CD4-positive, alpha-beta memory T cell (primary cell): ENCODE data around the gene GEN1. TPM values are rescaled to one million over a fixed set of nuclear protein-coding genes. Genes with fewer than 3 reads are reported as not detected.

ENCODE experiments used
- CTCF ChIA-PET: fragments of 350-600 bp; sonication (Branson Sonifier 250); formaldehyde crosslinking; loops from one replicate; lab custom pipeline; 2021; ENCODE audit warnings: inconsistent platforms; ENCODE audit not compliant: partially characterized antibody; lab: Charles Lee
- POLR2A ChIA-PET: fragments of 350-600 bp; sonication (Branson Sonifier 250); formaldehyde crosslinking; loops from one replicate; lab custom pipeline; 2021; ENCODE audit not compliant: partially characterized antibody; lab: Charles Lee
- DNase-seq, 5 donors: peaks; one replicate each; pipeline versions ENCODE4 v3.0.0 to v3.0.0-alpha.2; 2020 to 2022; ENCODE audit warnings: mixed read lengths in 1 of 5
- H3K27ac ChIP-seq: one replicate; pipeline ENCODE4 v1.7.0; 2013; ENCODE audit warnings: low read depth, low read length
- H3K27me3 ChIP-seq: 2 replicates; pipeline ENCODE4 v1.7.0; 2013; ENCODE audit warnings: mild to moderate bottlenecking, low read length, moderate library complexity; ENCODE audit not compliant: insufficient read depth
- H3K36me3 ChIP-seq: 2 replicates; pipeline ENCODE4 v1.7.0; 2013; ENCODE audit warnings: mild to moderate bottlenecking, low read length, moderate library complexity; ENCODE audit not compliant: insufficient read depth
- H3K4me1 ChIP-seq: 2 replicates; pipeline ENCODE4 v1.7.0; 2013; ENCODE audit warnings: mild to moderate bottlenecking, low read length, moderate library complexity; ENCODE audit not compliant: insufficient read depth
- H3K4me3 ChIP-seq, 2 donors: one replicate each; pipeline ENCODE4 v1.7.0; 2013; ENCODE audit warnings: low read length in 2 of 2, mild to moderate bottlenecking in 1 of 2
- H3K9me3 ChIP-seq, 2 donors: one replicate each; pipeline ENCODE4 v1.7.0; 2013; ENCODE audit warnings: low read length in 2 of 2, control low read depth in 1 of 2; ENCODE audit not compliant: control insufficient read depth in 1 of 2
- H3K27ac Mint-ChIP-seq, 7 donors: one replicate each; pipeline ENCODE4 v1.8.0; 2020 to 2021; ENCODE audit warnings: mixed read lengths in 7 of 7, mild to moderate bottlenecking in 6 of 7, inconsistent platforms in 3 of 7, moderate library complexity in 3 of 7
- H3K27me3 Mint-ChIP-seq, 2 donors: one replicate each; pipeline ENCODE4 v1.8.0; 2020 to 2021; ENCODE audit warnings: mixed read lengths in 2 of 2
- H3K36me3 Mint-ChIP-seq, 2 donors: one replicate each; pipeline ENCODE4 v1.8.0; 2020 to 2021; ENCODE audit warnings: mixed read lengths in 2 of 2, inconsistent platforms in 1 of 2, mild to moderate bottlenecking in 1 of 2
- H3K4me1 Mint-ChIP-seq, 4 donors: one replicate each; pipeline ENCODE4 v1.8.0; 2020 to 2021; ENCODE audit warnings: mixed read lengths in 4 of 4, mild to moderate bottlenecking in 1 of 4
- H3K4me3 Mint-ChIP-seq, 8 donors: one replicate each; pipeline ENCODE4 v1.8.0; 2020 to 2021; ENCODE audit warnings: mixed read lengths in 8 of 8, mild to moderate bottlenecking in 7 of 8, moderate library complexity in 6 of 8, inconsistent platforms in 3 of 8
- H3K9me3 Mint-ChIP-seq, 8 donors: one replicate each; pipeline ENCODE4 v1.8.0; 2020 to 2021; ENCODE audit warnings: mixed read lengths in 8 of 8, mild to moderate bottlenecking in 5 of 8, inconsistent platforms in 3 of 8, moderate library complexity in 1 of 8
- intact Hi-C: fragments of 100-400 bp; cut with micrococcal nuclease; formaldehyde crosslinking; loops from one replicate; pipeline ENCODE4 v1.15.1; 2023
- polyA plus RNA-seq, 2 donors: library from polyadenylated mRNA; unstranded; fragments of 300-500 nt; fragmentation: Illumina TruSeq; gene quantifications; one replicate each; pipeline ENCODE4 v1.2.3, GENCODE V29; 2021
- total RNA-seq, 2 experiments: library from RNA; stranded (reverse); gene quantifications; one replicate each; pipeline ENCODE4 v1.2.3, GENCODE V29; 2021

GEN1 gene
- total and polyA plus RNA-seq, 4 experiments from 2014 or later, result 0.22 to 6.2 (median 3.4) TPM

GRCh38 chr2:17763641-17764333, 9.8 kb downstream of the GEN1 start:
- no peaks in the 10 kb centered on the region for H3K27me3 ChIP-seq
- Mint-ChIP-seq H3K9me3 (no peaks in the 10 kb centered on the region), H3K27ac (no peak overlapping the region), H3K27me3 (no peaks in the 10 kb centered on the region), H3K36me3 (peaks cover 1 to 12% of the 10 kb centered on the region in 2 donors), H3K4me3 (no peak overlapping the region), H3K4me1 (no peaks in the 10 kb centered on the region)
- CTCF ChIA-PET, result no interaction called here
- no peak for DNase-seq
- POLR2A ChIA-PET, result no interaction called here
- H3K4me3 ChIP-seq, result no peak overlapping the region
- no peaks in the 10 kb centered on the region for H3K4me1 ChIP-seq
- no peak overlapping the region for H3K27ac ChIP-seq
- no peaks in the 10 kb centered on the region for H3K36me3 ChIP-seq
- no peaks in the 10 kb centered on the region for H3K9me3 ChIP-seq
- intact Hi-C loops, result no loop called here

GRCh38 chr2:17765398-17765797, 11.5 kb downstream of the GEN1 start:
- no peaks in the 10 kb centered on the region for H3K27me3 Mint-ChIP-seq

DNA sequence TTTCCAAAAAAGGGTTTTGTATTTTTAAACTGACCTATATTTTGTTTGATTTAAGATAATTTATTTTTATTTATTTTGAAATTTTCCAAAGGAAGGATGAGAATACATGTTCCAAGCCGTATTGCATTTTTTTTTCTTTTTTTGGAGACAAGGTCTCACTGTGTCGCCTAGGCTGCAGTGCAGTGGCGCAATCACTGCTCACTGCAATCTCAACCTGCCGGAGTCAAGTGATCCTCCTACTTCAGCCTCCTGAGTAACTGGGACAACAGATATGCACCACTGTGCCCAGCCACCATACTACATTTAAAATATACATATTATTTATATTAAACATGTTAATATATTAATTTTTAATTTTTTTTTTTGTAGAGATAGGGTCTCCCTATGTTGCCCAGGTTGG, 15.0 kb downstream of the GEN1 start:
- Histone ChIP-seq H3K27me3 (no peaks in the 10 kb centered on the region), H3K9me3 (no peaks in the 10 kb centered on the region), H3K4me1 (no peaks in the 10 kb centered on the region), H3K4me3 (no peak overlapping the region), H3K36me3 (no peaks in the 10 kb centered on the region), H3K27ac (no peak overlapping the region)
- ChIA-PET CTCF (no interaction called here), POLR2A (no interaction called here)
- Mint-ChIP-seq H3K9me3 (no peaks in the 10 kb centered on the region), H3K36me3 (peaks cover 1 to 10% of the 10 kb centered on the region in 2 donors), H3K4me1 (no peaks in the 10 kb centered on the region), H3K4me3 (no peak overlapping the region), H3K27me3 (no peaks in the 10 kb centered on the region), H3K27ac (no peak overlapping the region)
- DNase-seq, result no peak
- intact Hi-C loops, result no loop called here

More at GRCh38 chr2:17765398-17765797, 11.5 kb downstream of the GEN1 start:
- intact Hi-C loops, result no loop called here
- Histone ChIP-seq H3K36me3 (no peaks in the 10 kb centered on the region), H3K9me3 (no peaks in the 10 kb centered on the region), H3K4me1 (no peaks in the 10 kb centered on the region), H3K27me3 (no peaks in the 10 kb centered on the region), H3K27ac (no peak overlapping the region), H3K4me3 (no peak overlapping the region)
- ChIA-PET POLR2A (no interaction called here), CTCF (no interaction called here)
- Mint-ChIP-seq H3K9me3 (no peaks in the 10 kb centered on the region), H3K4me3 (no peak overlapping the region), H3K36me3 (peaks cover 1 to 12% of the 10 kb centered on the region in 2 donors), H3K27ac (no peak overlapping the region), H3K4me1 (no peaks in the 10 kb centered on the region)
- no peak for DNase-seq

- H3K27ac ChIP-seq, result no peak overlapping the region
- CTCF ChIA-PET, result no interaction called here
- no peaks in the 10 kb centered on the region for H3K36me3 ChIP-seq
- H3K9me3 ChIP-seq, result no peaks in the 10 kb centered on the region
- DNase-seq, result no peak
- intact Hi-C loops, result no loop called here
- Mint-ChIP-seq H3K9me3 (no peaks in the 10 kb centered on the region), H3K4me1 (no peaks in the 10 kb centered on the region), H3K36me3 (peaks cover 1 to 9% of the 10 kb centered on the region in 2 donors), H3K27me3 (no peaks in the 10 kb centered on the region), H3K4me3 (no peak overlapping the region), H3K27ac (no peak overlapping the region)
- POLR2A ChIA-PET, result no interaction called here
- no peaks in the 10 kb centered on the region for H3K4me1 ChIP-seq
- no peak overlapping the region for H3K4me3 ChIP-seq
- no peaks in the 10 kb centered on the region for H3K27me3 ChIP-seq
Observed at GRCh38 chr2:17771956-17772355, 18.0 kb downstream of the GEN1 start.

GRCh38 chr2:17772532-17772931, 18.6 kb downstream of the GEN1 start:
- H3K9me3 ChIP-seq, result no peaks in the 10 kb centered on the region
- no peaks in the 10 kb centered on the region for H3K27me3 Mint-ChIP-seq
- intact Hi-C loops, result no loop called here
- no peak overlapping the region for H3K27ac ChIP-seq
- ChIA-PET CTCF (no interaction called here), POLR2A (no interaction called here)
- no peaks in the 10 kb centered on the region for H3K27me3 ChIP-seq
- H3K36me3 ChIP-seq, result no peaks in the 10 kb centered on the region
- peaks cover 1 to 6% of the 10 kb centered on the region in 2 donors for H3K36me3 Mint-ChIP-seq
- no peak overlapping the region for H3K4me3 Mint-ChIP-seq
- no peaks in the 10 kb centered on the region for H3K4me1 ChIP-seq
- H3K4me1 Mint-ChIP-seq, result no peaks in the 10 kb centered on the region
- H3K9me3 Mint-ChIP-seq, result no peaks in the 10 kb centered on the region
- H3K4me3 ChIP-seq, result no peak overlapping the region
- H3K27ac Mint-ChIP-seq, result no peak overlapping the region
- DNase-seq, result no peak

- peaks cover 12 to 23% of the 10 kb centered on the region in 2 donors for H3K36me3 Mint-ChIP-seq
- H3K4me1 Mint-ChIP-seq, result no peaks in the 10 kb centered on the region
- H3K4me3 Mint-ChIP-seq, result no peak overlapping the region
- H3K27me3 ChIP-seq, result no peaks in the 10 kb centered on the region
- H3K27me3 Mint-ChIP-seq, result no peaks in the 10 kb centered on the region
- H3K9me3 ChIP-seq, result no peaks in the 10 kb centered on the region
- DNase-seq, result no peak
- intact Hi-C loops, result no loop called here
- POLR2A ChIA-PET, result no interaction called here
- H3K4me3 ChIP-seq, result no peak overlapping the region
- H3K9me3 Mint-ChIP-seq, result no peaks in the 10 kb centered on the region
- H3K36me3 ChIP-seq, result no peaks in the 10 kb centered on the region
- H3K27ac ChIP-seq, result no peak overlapping the region
- no peaks in the 10 kb centered on the region for H3K4me1 ChIP-seq
- no peak overlapping the region for H3K27ac Mint-ChIP-seq
- CTCF ChIA-PET, result no interaction called here
Observed at GRCh38 chr2:17780546-17780945, 26.6 kb downstream of the GEN1 start.

DNA sequence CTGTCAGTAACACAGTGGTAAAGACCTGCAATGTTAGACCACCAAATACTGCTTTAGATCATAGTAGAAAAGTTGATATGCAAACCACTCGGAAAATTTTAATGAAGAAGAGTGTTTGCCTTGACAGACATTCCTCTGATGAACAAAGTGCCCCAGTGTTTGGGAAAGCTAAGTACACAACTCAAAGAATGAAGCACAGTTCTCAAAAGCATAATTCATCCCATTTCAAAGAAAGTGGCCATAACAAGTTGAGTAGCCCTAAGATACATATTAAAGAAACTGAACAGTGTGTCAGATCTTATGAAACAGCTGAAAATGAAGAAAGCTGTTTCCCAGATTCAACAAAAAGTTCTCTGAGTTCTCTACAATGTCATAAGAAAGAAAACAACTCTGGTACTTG, 27.5 kb downstream of the GEN1 start:
- POLR2A ChIA-PET, result no interaction called here
- no peak overlapping the region for H3K27ac ChIP-seq
- Mint-ChIP-seq H3K27ac (no peak overlapping the region), H3K4me1 (no peaks in the 10 kb centered on the region), H3K4me3 (no peak overlapping the region), H3K27me3 (no peaks in the 10 kb centered on the region), H3K36me3 (peaks cover 12 to 23% of the 10 kb centered on the region in 2 donors), H3K9me3 (no peaks in the 10 kb centered on the region)
- intact Hi-C loops, result no loop called here
- CTCF ChIA-PET, result no interaction called here
- no peaks in the 10 kb centered on the region for H3K36me3 ChIP-seq
- H3K4me1 ChIP-seq, result no peaks in the 10 kb centered on the region
- no peak for DNase-seq
- no peak overlapping the region for H3K4me3 ChIP-seq
- no peaks in the 10 kb centered on the region for H3K27me3 ChIP-seq
- no peaks in the 10 kb centered on the region for H3K9me3 ChIP-seq
